HL-60 (cell line): ENCODE measurements around the gene FOXP3.

Experiments used
- DNase-seq, 2 experiments: peaks; one replicate each; pipeline ENCODE4 v3.0.0-alpha.2; 2010 to 2020; ENCODE audit warnings: low read depth in 1 of 2, low spot score in 1 of 2
- H3K27ac ChIP-seq: fragments of 250-450 bp; sonication (Bioruptor Pico); replicated peaks from 2 replicates; pipeline ENCODE4 v1.5.1; 2020; ENCODE audit warnings: mild to moderate bottlenecking, moderate library complexity
- H3K27me3 ChIP-seq: fragments of 250-450 bp; sonication (Bioruptor Pico); 2 replicates; pipeline ENCODE4 v1.5.1; 2021; ENCODE audit warnings: mild to moderate bottlenecking, moderate library complexity; ENCODE audit not compliant: insufficient read depth, poor library complexity, severe bottlenecking
- H3K4me3 ChIP-seq: replicated peaks from 2 replicates; pipeline ENCODE4 v1.5.1; 2011; ENCODE audit warnings: mild to moderate bottlenecking, control low read depth, low read length; ENCODE audit not compliant: insufficient read depth
- CTCF ChIP-seq: IDR thresholded peaks from one replicate; pipeline ENCODE4 v1.5.1; 2011; ENCODE audit warnings: low read length, control low read depth, inconsistent platforms; ENCODE audit not compliant: insufficient read depth
- GABPA ChIP-seq: IDR thresholded peaks from 2 replicates; pipeline ENCODE4 v1.6.1; 2012; ENCODE audit warnings: low read depth
- POLR2AphosphoS5 ChIP-seq: IDR thresholded peaks from 2 replicates; pipeline ENCODE4 v1.6.1; 2012; ENCODE audit warnings: low read depth
- REST ChIP-seq: IDR thresholded peaks from 2 replicates; pipeline ENCODE4 v1.6.1; 2012; ENCODE audit warnings: low read depth; ENCODE audit not compliant: insufficient replicate concordance
- SPI1 ChIP-seq: IDR thresholded peaks from 2 replicates; pipeline ENCODE4 v1.6.1; 2012; ENCODE audit warnings: low read depth, mild to moderate bottlenecking, borderline replicate concordance

The FOXP3 gene

GRCh38 chrX:49284212-49284611, 19.7 kb upstream of the FOXP3 start:
- Histone ChIP-seq H3K4me3 (no peak overlapping the region), H3K27me3 (no peaks in the 10 kb centered on the region), H3K27ac (no peak overlapping the region)
- TF ChIP-seq CTCF (no peak), SPI1 (no peak), REST (no peak), GABPA (no peak), POLR2AphosphoS5 (no peak)
- no peak for DNase-seq

- DNase-seq, result no peak
- Histone ChIP-seq H3K27me3 (no peaks in the 10 kb centered on the region), H3K27ac (no peak overlapping the region), H3K4me3 (no peak overlapping the region)
- TF ChIP-seq CTCF (no peak), POLR2AphosphoS5 (no peak), GABPA (no peak), SPI1 (no peak), REST (no peak)
Measured at GRCh38 chrX:49282647-49283011, 18.1 kb upstream of the FOXP3 start.

- no peak for DNase-seq
- Histone ChIP-seq H3K27me3 (no peaks in the 10 kb centered on the region), H3K27ac (no peak overlapping the region), H3K4me3 (no peak overlapping the region)
- TF ChIP-seq REST (no peak), GABPA (no peak), POLR2AphosphoS5 (no peak), SPI1 (no peak), CTCF (no peak)
Measured at GRCh38 chrX:49278081-49278480, 13.6 kb upstream of the FOXP3 start.
